K562 (cell line): ENCODE data around the gene MVP. TPM values are rescaled to one million over a fixed set of nuclear protein-coding genes. Genes with fewer than 3 reads are reported as not detected.

ENCODE experiments used
- ATAC-seq: fragments of 200-7000 bp; cut with Tn5 transposase; 3 replicates; pipeline ENCODE4 v1.9.1; 2020; ENCODE audit warnings: moderate library complexity
- BruUV-seq: library from RNA; stranded (reverse); fragments of 400-500 nt; replicated peaks from 2 replicates; lab custom pipeline; 2021; lab: Mats Ljungman, UMichigan
- CTCF ChIA-PET: fragments of 300-600 bp; formaldehyde crosslinking; extraction: SDS; loops from one replicate; lab custom pipeline; 2021; ENCODE audit warnings: low intra/inter-chr PET ratio; lab: Yijun Ruan, JAX
- POLR2A ChIA-PET: fragments of 300-600, 350-650 bp; sonication (Branson Sonifier 250); formaldehyde crosslinking; extraction: SDS; loops from one replicate; lab custom pipeline; 2021; ENCODE audit warnings: antibody characterized with exemption, inconsistent platforms; lab: Yijun Ruan, JAX
- DNase-seq, 4 experiments: peaks; one replicate each; pipeline versions ENCODE4 v3.0.0 to v3.0.0-alpha.2; 2011 to 2018; ENCODE audit warnings: low spot score in 3 of 4, mixed read lengths in 3 of 4; ENCODE audit errors: extremely low read depth in 1 of 4
- FAIRE-seq: peaks from 2 replicates; lab custom pipeline; 2011; peaks lifted over from hg19 to GRCh38; lab: Jason Lieb, UNC
- H2AFZ ChIP-seq: 2 replicates; pipeline ENCODE4 v1.6.0; 2011; ENCODE audit warnings: low read depth, low read length, control low read depth, inconsistent platforms
- H3K27ac ChIP-seq: fragments of 200-600 bp; 3 replicates; pipeline ENCODE4 v1.8.0; 2011; ENCODE audit warnings: low read depth, mild to moderate bottlenecking, control low read depth, inconsistent platforms, low read length, moderate library complexity, mixed read lengths; ENCODE audit errors: extremely low read depth
- H3K27me3 ChIP-seq, 2 experiments: fragments of 300-600 bp in 1 of 2; 2 replicates in 1 of 2; 3 replicates in 1 of 2; pipeline versions ENCODE4 v1.6.0 to v1.8.0; 2011; ENCODE audit warnings: inconsistent platforms in 2 of 2, low read length in 2 of 2, mild to moderate bottlenecking in 1 of 2, mixed read lengths in 1 of 2, moderate library complexity in 1 of 2; ENCODE audit not compliant: control insufficient read depth in 2 of 2, insufficient read depth in 2 of 2
- H3K36me3 ChIP-seq: fragments of 300-600 bp; 3 replicates; pipeline ENCODE4 v1.8.0; 2011; ENCODE audit warnings: mild to moderate bottlenecking, low read length, inconsistent platforms; ENCODE audit not compliant: control insufficient read depth, insufficient read depth
- H3K4me1 ChIP-seq, 2 experiments: fragments of 200-600 bp in 1 of 2; replicated peaks in 1 of 2; 2 replicates in 1 of 2; 3 replicates in 1 of 2; pipeline versions ENCODE4 v1.5.1 to v1.8.0; 2011; ENCODE audit warnings: inconsistent platforms in 2 of 2, low read length in 2 of 2, mild to moderate bottlenecking in 1 of 2, mixed read lengths in 1 of 2, moderate library complexity in 1 of 2; ENCODE audit not compliant: control insufficient read depth in 2 of 2, insufficient read depth in 2 of 2
- H3K4me2 ChIP-seq: 2 replicates; pipeline ENCODE4 v1.6.1; 2011; ENCODE audit warnings: low read length, control low read depth, inconsistent platforms, mixed read lengths; ENCODE audit not compliant: insufficient read depth
- H3K4me3 ChIP-seq: fragments of 200-600 bp; sonication (generic), shearing (Covaris generic); 2 replicates; pipeline ENCODE4 v1.5.1; 2016; ENCODE audit warnings: control low read depth, inconsistent platforms
- H3K79me2 ChIP-seq: fragments of 200-600 bp; 3 replicates; pipeline ENCODE4 v1.8.0; 2011; ENCODE audit warnings: low read length, inconsistent platforms; ENCODE audit not compliant: control insufficient read depth, insufficient read depth
- H3K9ac ChIP-seq, 2 experiments: 2 replicates each; pipeline versions ENCODE4 v1.6.0 to v1.6.1; 2011; ENCODE audit warnings: low read depth in 2 of 2, low read length in 2 of 2, control low read depth in 1 of 2, inconsistent platforms in 1 of 2, mild to moderate bottlenecking in 1 of 2, mixed read lengths in 1 of 2; ENCODE audit not compliant: insufficient read depth in 1 of 2
- H3K9me1 ChIP-seq: one replicate; pipeline ENCODE4 v1.6.0; 2011; ENCODE audit warnings: inconsistent platforms, mild to moderate bottlenecking, low read length, moderate library complexity; ENCODE audit not compliant: control insufficient read depth, insufficient read depth
- H3K9me3 ChIP-seq: replicated peaks from 2 replicates; pipeline ENCODE4 v1.5.1; 2011; ENCODE audit warnings: low read depth, low read length, inconsistent platforms; ENCODE audit not compliant: control insufficient read depth, insufficient read depth
- H4K20me1 ChIP-seq: replicated peaks from 2 replicates; pipeline ENCODE4 v1.6.1; 2011; ENCODE audit warnings: low read length, inconsistent platforms, mixed read lengths; ENCODE audit not compliant: control insufficient read depth, insufficient read depth
- BACH1 ChIP-seq: fragments of 200-800 bp; sonication (Bioruptor generic); IDR thresholded peaks from 2 replicates; pipeline ENCODE4 v1.6.1; 2016; ENCODE audit warnings: missing genetic modification characterization, missing compliant biosample characterization
- CREB1 ChIP-seq, 2 experiments: sonication (generic) in 1 of 2; formaldehyde crosslinking in 1 of 2; IDR thresholded peaks; 2 replicates each; pipeline versions ENCODE4 v1.6.1 to v1.8.0; 2012 to 2022; ENCODE audit warnings: inconsistent platforms in 1 of 2, mild to moderate bottlenecking in 1 of 2, missing genetic modification reagents in 1 of 2, moderate library complexity in 1 of 2
- ESRRA ChIP-seq: fragments of 450-650 bp; IDR thresholded peaks from 2 replicates; pipeline ENCODE4 v1.6.1; 2014; ENCODE audit warnings: low read depth, mild to moderate bottlenecking, moderate library complexity, borderline replicate concordance
- WGBS: fragments of 100-300 bp; shearing (Covaris generic); methylation state at CpG from one replicate; pipeline ENCODE4 v1.1.6; 2016; ENCODE audit warnings: low coverage, mixed read lengths; ENCODE audit not compliant: insufficient coverage; ENCODE audit errors: missing lambda C conversion rate; 5-methylcytosine and 5-hydroxymethylcytosine counted together
- in situ Hi-C: fragments of 300-500 bp; cut with MboI; formaldehyde crosslinking; loops from 4 replicates; pipeline ENCODE4 v1.15.0; 2018; ENCODE audit warnings: inconsistent platforms, mixed read lengths
- intact Hi-C: fragments of 100-400 bp; cut with micrococcal nuclease; formaldehyde crosslinking; loops from 2 replicates; pipeline ENCODE4 v1.14.2; 2022
- polyA plus RNA-seq, 8 experiments: library from polyadenylated mRNA; depleted of rRNA in 4 of 8; stranded (reverse) in 5 of 8; unstranded in 3 of 8; fragments of >200 nt; fragmentation: Nextera tagmentation in 2 of 8; fragmentation: Illumina TruSeq in 1 of 8; extraction: Ambion mirVana in 2 of 8; extraction: Trizol in 1 of 8; gene quantifications; 2 replicates each; pipeline versions ENCODE4 v1.2.1 to v1.2.3, GENCODE V29; 2011 to 2014; ENCODE audit warnings: inconsistent platforms in 1 of 8, missing spikeins in 1 of 8
- total RNA-seq, 7 experiments: library from RNA; depleted of rRNA in 6 of 7; stranded (reverse); fragments of >200 nt in 6 of 7; fragmentation: Illumina TruSeq in 2 of 7; extraction: Trizol in 2 of 7; gene quantifications; 2 replicates each; pipeline versions ENCODE4 v1.2.1 to v1.2.3, GENCODE V29; 2011 to 2021; ENCODE audit warnings: low replicate concordance in 1 of 7
- TF ChIP-seq, protein P1 (sequence below): fragments of 450-650 bp; formaldehyde crosslinking; IDR thresholded peaks from 2 replicates; pipeline ENCODE4 v1.4.0; 2020; ENCODE audit warnings: mild to moderate bottlenecking, moderate library complexity
- TF ChIP-seq, protein P2 (sequence below): fragments of 250-450 bp; sonication (Bioruptor Pico); IDR thresholded peaks from 2 replicates; pipeline ENCODE4 v1.4.0; 2020; ENCODE audit warnings: mild to moderate bottlenecking, moderate library complexity
- TF ChIP-seq, protein P3 (sequence below): fragments of 450-650 bp; IDR thresholded peaks from 2 replicates; pipeline ENCODE4 v1.6.1; 2016; ENCODE audit warnings: low read depth, mild to moderate bottlenecking, moderate library complexity

MVP gene
- total and polyA plus RNA-seq, 9 of the 15 experiments (the other 6 are each of a cell fraction or from before 2014, with no cell fraction given): 0.39 to 1.9 (median 0.76) TPM; not detected in 2

DNA sequence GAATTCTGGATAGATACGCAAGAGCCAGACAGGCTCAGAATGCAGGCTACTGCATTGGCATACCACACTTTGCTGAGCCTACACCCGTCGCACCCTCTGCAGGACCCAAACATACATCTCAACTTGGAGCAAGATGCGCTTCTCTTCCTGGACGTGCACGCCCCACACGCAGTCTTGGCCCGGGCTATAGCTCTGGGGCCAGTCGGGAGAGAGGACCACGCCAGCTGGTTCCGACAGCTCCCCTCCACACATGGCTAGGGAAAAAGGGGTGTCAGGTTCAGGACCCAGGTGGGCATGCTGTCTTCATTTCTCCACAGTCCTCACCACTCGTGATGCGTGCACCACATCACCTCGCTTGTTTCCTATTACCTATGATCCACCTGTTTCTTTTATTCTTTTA is 57.9 kb downstream of the MVP start (continued):
- TF ChIP-seq, protein P1, sequence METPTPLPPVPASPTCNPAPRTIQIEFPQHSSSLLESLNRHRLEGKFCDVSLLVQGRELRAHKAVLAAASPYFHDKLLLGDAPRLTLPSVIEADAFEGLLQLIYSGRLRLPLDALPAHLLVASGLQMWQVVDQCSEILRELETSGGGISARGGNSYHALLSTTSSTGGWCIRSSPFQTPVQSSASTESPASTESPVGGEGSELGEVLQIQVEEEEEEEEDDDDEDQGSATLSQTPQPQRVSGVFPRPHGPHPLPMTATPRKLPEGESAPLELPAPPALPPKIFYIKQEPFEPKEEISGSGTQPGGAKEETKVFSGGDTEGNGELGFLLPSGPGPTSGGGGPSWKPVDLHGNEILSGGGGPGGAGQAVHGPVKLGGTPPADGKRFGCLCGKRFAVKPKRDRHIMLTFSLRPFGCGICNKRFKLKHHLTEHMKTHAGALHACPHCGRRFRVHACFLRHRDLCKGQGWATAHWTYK (CRISPR knock-in tag): no peak
- no peak for TF ChIP-seq BACH1
- TF ChIP-seq, protein P2, sequence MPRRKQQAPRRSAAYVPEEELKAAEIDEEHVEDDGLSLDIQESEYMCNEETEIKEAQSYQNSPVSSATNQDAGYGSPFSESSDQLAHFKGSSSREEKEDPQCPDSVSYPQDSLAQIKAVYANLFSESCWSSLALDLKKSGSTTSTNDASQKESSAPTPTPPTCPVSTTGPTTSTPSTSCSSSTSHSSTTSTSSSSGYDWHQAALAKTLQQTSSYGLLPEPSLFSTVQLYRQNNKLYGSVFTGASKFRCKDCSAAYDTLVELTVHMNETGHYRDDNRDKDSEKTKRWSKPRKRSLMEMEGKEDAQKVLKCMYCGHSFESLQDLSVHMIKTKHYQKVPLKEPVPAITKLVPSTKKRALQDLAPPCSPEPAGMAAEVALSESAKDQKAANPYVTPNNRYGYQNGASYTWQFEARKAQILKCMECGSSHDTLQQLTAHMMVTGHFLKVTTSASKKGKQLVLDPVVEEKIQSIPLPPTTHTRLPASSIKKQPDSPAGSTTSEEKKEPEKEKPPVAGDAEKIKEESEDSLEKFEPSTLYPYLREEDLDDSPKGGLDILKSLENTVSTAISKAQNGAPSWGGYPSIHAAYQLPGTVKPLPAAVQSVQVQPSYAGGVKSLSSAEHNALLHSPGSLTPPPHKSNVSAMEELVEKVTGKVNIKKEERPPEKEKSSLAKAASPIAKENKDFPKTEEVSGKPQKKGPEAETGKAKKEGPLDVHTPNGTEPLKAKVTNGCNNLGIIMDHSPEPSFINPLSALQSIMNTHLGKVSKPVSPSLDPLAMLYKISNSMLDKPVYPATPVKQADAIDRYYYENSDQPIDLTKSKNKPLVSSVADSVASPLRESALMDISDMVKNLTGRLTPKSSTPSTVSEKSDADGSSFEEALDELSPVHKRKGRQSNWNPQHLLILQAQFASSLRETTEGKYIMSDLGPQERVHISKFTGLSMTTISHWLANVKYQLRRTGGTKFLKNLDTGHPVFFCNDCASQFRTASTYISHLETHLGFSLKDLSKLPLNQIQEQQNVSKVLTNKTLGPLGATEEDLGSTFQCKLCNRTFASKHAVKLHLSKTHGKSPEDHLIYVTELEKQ (CRISPR knock-in tag): no peak
- TF ChIP-seq CREB1 (IDR thresholded peaks at IDR 0.05): no peak
- TF ChIP-seq CREB1 (CRISPR knock-in tag; IDR thresholded peaks at IDR 0.05): no peak

DNA sequence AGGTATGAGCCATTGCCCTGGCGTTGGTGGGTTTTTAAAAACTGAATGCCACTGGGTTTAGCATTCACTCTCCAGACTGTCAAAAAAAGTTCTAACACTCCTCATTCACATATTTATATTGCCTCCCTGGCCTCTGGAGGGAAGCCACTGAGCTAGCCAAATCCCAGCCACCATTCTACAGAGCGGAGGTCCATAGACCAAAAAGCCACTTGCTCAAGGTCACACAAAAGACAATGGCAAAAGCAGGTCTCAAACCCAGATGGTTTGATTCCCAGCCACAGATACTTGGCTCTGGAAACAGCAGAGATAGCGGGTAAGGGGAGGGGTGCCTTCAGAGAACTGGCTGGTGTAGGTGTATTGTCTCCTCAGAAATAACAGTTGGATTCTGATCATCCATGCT is 60.8 kb downstream of the MVP start:
- H3K9me3 ChIP-seq: no peaks in the 10 kb centered on the region
- no peaks in the 10 kb centered on the region for H4K20me1 ChIP-seq
- ATAC-seq (no peak), FAIRE-seq (no peak)
- H3K9me1 ChIP-seq: no peaks in the 10 kb centered on the region
- no peak overlapping the region for H2AFZ ChIP-seq
- POLR2A ChIA-PET: interaction anchor here (0.8 kb wide), 1 partner anchor 18 kb away, joined by 4 read pairs; the partner anchor contains the start of gene SEZ6L2
- peak; percentile 46; the same call in 1 of the 2 replicates for TF ChIP-seq ESRRA
- TF ChIP-seq, protein P3, sequence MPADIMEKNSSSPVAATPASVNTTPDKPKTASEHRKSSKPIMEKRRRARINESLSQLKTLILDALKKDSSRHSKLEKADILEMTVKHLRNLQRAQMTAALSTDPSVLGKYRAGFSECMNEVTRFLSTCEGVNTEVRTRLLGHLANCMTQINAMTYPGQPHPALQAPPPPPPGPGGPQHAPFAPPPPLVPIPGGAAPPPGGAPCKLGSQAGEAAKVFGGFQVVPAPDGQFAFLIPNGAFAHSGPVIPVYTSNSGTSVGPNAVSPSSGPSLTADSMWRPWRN: no peak
- TF ChIP-seq, all 486 proteins: peak for 1
- Histone ChIP-seq H3K4me1 (peaks cover 5 to 20% of the 10 kb centered on the region in 2 experiments; a peak in 3 of 5 replicates), H3K9ac (no peak overlapping the region), H3K4me2 (no peak overlapping the region), H3K4me3 (no peak overlapping the region), H3K27ac (no peak overlapping the region), H3K27me3 (peaks cover 8 to 17% of the 10 kb centered on the region in 2 experiments; a peak in 4 of 5 replicates), H3K36me3 (no peaks in the 10 kb centered on the region), H3K79me2 (no peaks in the 10 kb centered on the region)
- BruUV-seq: no TSS peak
- no peak for DNase-seq
- WGBS: 18% methylated on average over 3 of the region's 3 CpGs
- in situ Hi-C loops (no loop called here), intact Hi-C loops (no loop called here)
- CTCF ChIA-PET: no interaction called here
